Raji (cell line): ENCODE results near the gene FAM161B.

Experiments used
- POLR2A ChIP-seq: IDR thresholded peaks from 2 replicates; pipeline ENCODE4 v1.6.1; 2011; ENCODE audit warnings: low read depth, low read length, control low read depth; ENCODE audit not compliant: insufficient read depth

The FAM161B gene

GRCh38 chr14:73949752-73950734 lies at the start of gene FAM161B, which contains the start of gene COQ6:
Gene FAM161B (minus strand): TSS chr14:73950094. CDS start chr14:73950026, 68 bp downstream.
Gene COQ6 (plus strand): TSS chr14:73950302. CDS start chr14:73950333, 31 bp downstream.
- TF ChIP-seq POLR2A: peak; percentile 93

- TF ChIP-seq POLR2A: no peak
Measured at GRCh38 chr14:73998726-73999125, 48.8 kb upstream of the FAM161B start.

GRCh38 chr14:73997944-73998447 lies 48.1 kb upstream of the FAM161B start:
- TF ChIP-seq POLR2A: no peak

GRCh38 chr14:73997108-73997943 lies 47.4 kb upstream of the FAM161B start:
- TF ChIP-seq POLR2A: no peak

GRCh38 chr14:73996731-73997107 lies 46.8 kb upstream of the FAM161B start:
- TF ChIP-seq POLR2A: no peak

GRCh38 chr14:73995977-73996378 lies 46.1 kb upstream of the FAM161B start:
- TF ChIP-seq POLR2A: no peak

GRCh38 chr14:73991092-73991491 lies 41.2 kb upstream of the FAM161B start:
- no peak for TF ChIP-seq POLR2A

- no peak for TF ChIP-seq POLR2A
Measured at GRCh38 chr14:73988065-73988464, 38.2 kb upstream of the FAM161B start.

GRCh38 chr14:73977896-73978295 lies 28.0 kb upstream of the FAM161B start:
- no peak for TF ChIP-seq POLR2A

- TF ChIP-seq POLR2A: no peak
Measured at GRCh38 chr14:73976125-73976524, 26.2 kb upstream of the FAM161B start.

GRCh38 chr14:73973497-73973896 lies 23.6 kb upstream of the FAM161B start:
- no peak for TF ChIP-seq POLR2A

- TF ChIP-seq POLR2A: no peak
Measured at GRCh38 chr14:73968885-73969284, 19.0 kb upstream of the FAM161B start.

GRCh38 chr14:73965216-73965615 lies 15.3 kb upstream of the FAM161B start:
- no peak for TF ChIP-seq POLR2A

- TF ChIP-seq POLR2A: no peak
Measured at GRCh38 chr14:73961192-73961591, 11.3 kb upstream of the FAM161B start.

- no peak for TF ChIP-seq POLR2A
Measured at GRCh38 chr14:73958591-73958990, 8.7 kb upstream of the FAM161B start.
